DMS53 treated with DMSO at 0.1 percent for 48 hours (cell line): Measurements from ENCODE around the gene AFAP1.

Experiments used
- DNase-seq: peaks from one replicate; lab custom pipeline; 2025; ENCODE audit not compliant: unreplicated experiment; lab: John Stamatoyannopoulos, UW

AFAP1 gene

GRCh38 chr4:7774301-7775294 is 165.1 kb downstream of the AFAP1 start:
- DNase-seq: no peak

GRCh38 chr4:7773401-7774180 is 166.1 kb downstream of the AFAP1 start:
- no peak for DNase-seq

- no peak for DNase-seq
These were observed 166.8 kb downstream of the AFAP1 start for GRCh38 chr4:7772711-7773385.

GRCh38 chr4:7771541-7772507 is 167.8 kb downstream of the AFAP1 start:
- no peak for DNase-seq

GRCh38 chr4:7771056-7771455 is 168.6 kb downstream of the AFAP1 start:
- no peak for DNase-seq

GRCh38 chr4:7770224-7771050 is 169.2 kb downstream of the AFAP1 start:
- peak; percentile 6 for DNase-seq

GRCh38 chr4:7769396-7770223 is 170.1 kb downstream of the AFAP1 start:
- no peak for DNase-seq

- DNase-seq: no peak
These were observed 170.9 kb downstream of the AFAP1 start for GRCh38 chr4:7768736-7769135.

GRCh38 chr4:7767966-7768365 is 171.7 kb downstream of the AFAP1 start:
- no peak for DNase-seq

GRCh38 chr4:7767526-7767925 is 172.1 kb downstream of the AFAP1 start:
- DNase-seq: no peak

GRCh38 chr4:7766661-7767345 is 172.9 kb downstream of the AFAP1 start:
- DNase-seq: no peak

GRCh38 chr4:7766086-7766485 is 173.6 kb downstream of the AFAP1 start:
- DNase-seq: no peak

- no peak for DNase-seq
These were observed 174.0 kb downstream of the AFAP1 start for GRCh38 chr4:7765666-7766065.

- DNase-seq: no peak
These were observed 175.2 kb downstream of the AFAP1 start for GRCh38 chr4:7764466-7764865.

GRCh38 chr4:7763788-7764187 is 175.9 kb downstream of the AFAP1 start:
- DNase-seq: no peak

GRCh38 chr4:7763106-7763505 is 176.6 kb downstream of the AFAP1 start:
- no peak for DNase-seq

GRCh38 chr4:7762376-7763030 is 177.2 kb downstream of the AFAP1 start:
- no peak for DNase-seq
